Measurements from ENCODE around the gene ADAMTS1.

- no peak for TF ChIP-seq CTCF (IDR thresholded peaks at IDR 0.05 in 4 of 5, conservative IDR thresholded peaks at IDR 0.05 in 1 of 5)
- TF ChIP-seq POLR2A (IDR thresholded peaks at IDR 0.05), result no peak
Measured at GRCh38 chr21:26833460-26833939, 11.7 kb downstream of the ADAMTS1 start.
